NCI-H1417 (cell line): ENCODE data around the gene MIS12.

Experiments used
- DNase-seq, 3 experiments: peaks; one replicate each; lab custom pipeline; 2025; lab: John Stamatoyannopoulos, UW

Gene MIS12

GRCh38 chr17:5486206-5487124 is at the start of gene MIS12:
Gene MIS12 (plus strand): TSS chr17:5486566. CDS start chr17:5488863, 2,297 bp downstream.
- peak; percentile 93 to 98 (median 94) for DNase-seq

GRCh38 chr17:5437721-5438317 is 48.5 kb upstream of the MIS12 start:
- DNase-seq: no peak

- peak; percentile 84 to 89 (median 86) for DNase-seq
Measured at GRCh38 chr17:5438716-5439445, 47.5 kb upstream of the MIS12 start, which contains the start of gene C1QBP. Gene C1QBP (minus strand): TSS chr17:5439155. CDS start chr17:5439073, 82 bp downstream.

GRCh38 chr17:5439446-5439764 is 47.0 kb upstream of the MIS12 start:
- DNase-seq: no peak

GRCh38 chr17:5443728-5444127 is 42.6 kb upstream of the MIS12 start:
- no peak for DNase-seq

- no peak for DNase-seq
Measured at GRCh38 chr17:5444209-5444608, 42.2 kb upstream of the MIS12 start.

- DNase-seq: no peak
Measured at GRCh38 chr17:5446786-5447185, 39.6 kb upstream of the MIS12 start.

- DNase-seq: no peak
Measured at GRCh38 chr17:5464717-5465507, 21.5 kb upstream of the MIS12 start.

GRCh38 chr17:5466295-5466694 is 20.1 kb upstream of the MIS12 start:
- no peak for DNase-seq

- DNase-seq: no peak
Measured at GRCh38 chr17:5467416-5467815, 18.9 kb upstream of the MIS12 start.

GRCh38 chr17:5468075-5468473 is 18.3 kb upstream of the MIS12 start:
- peak in 1 of 3 experiments; percentile 16 for DNase-seq

- DNase-seq: no peak
Measured at GRCh38 chr17:5472511-5472910, 13.9 kb upstream of the MIS12 start.

GRCh38 chr17:5473906-5474305 is 12.5 kb upstream of the MIS12 start:
- DNase-seq: no peak

GRCh38 chr17:5478992-5479391 is 7.4 kb upstream of the MIS12 start:
- DNase-seq: no peak

- DNase-seq: no peak
Measured at GRCh38 chr17:5480962-5481361, 5.4 kb upstream of the MIS12 start.

GRCh38 chr17:5481451-5481850 is 4.9 kb upstream of the MIS12 start:
- no peak for DNase-seq

- peak in 2 of 3 experiments; percentile 63 to 75 for DNase-seq
Measured at GRCh38 chr17:5485270-5486205, 828 bp upstream of the MIS12 start, which contains the start of gene DERL2. Gene DERL2 (minus strand): TSS chr17:5486178. CDS start chr17:5486161, 17 bp downstream.

- no peak for DNase-seq
Measured at GRCh38 chr17:5488752-5489151, 2.4 kb downstream of the MIS12 start.

- no peak for DNase-seq
Measured at GRCh38 chr17:5492970-5493369, 6.6 kb downstream of the MIS12 start.

GRCh38 chr17:5499476-5500231 is 13.3 kb downstream of the MIS12 start:
- DNase-seq: peak in 1 of 3 experiments; percentile 49
